Measurements from ENCODE around the gene TMEM252.

DNA sequence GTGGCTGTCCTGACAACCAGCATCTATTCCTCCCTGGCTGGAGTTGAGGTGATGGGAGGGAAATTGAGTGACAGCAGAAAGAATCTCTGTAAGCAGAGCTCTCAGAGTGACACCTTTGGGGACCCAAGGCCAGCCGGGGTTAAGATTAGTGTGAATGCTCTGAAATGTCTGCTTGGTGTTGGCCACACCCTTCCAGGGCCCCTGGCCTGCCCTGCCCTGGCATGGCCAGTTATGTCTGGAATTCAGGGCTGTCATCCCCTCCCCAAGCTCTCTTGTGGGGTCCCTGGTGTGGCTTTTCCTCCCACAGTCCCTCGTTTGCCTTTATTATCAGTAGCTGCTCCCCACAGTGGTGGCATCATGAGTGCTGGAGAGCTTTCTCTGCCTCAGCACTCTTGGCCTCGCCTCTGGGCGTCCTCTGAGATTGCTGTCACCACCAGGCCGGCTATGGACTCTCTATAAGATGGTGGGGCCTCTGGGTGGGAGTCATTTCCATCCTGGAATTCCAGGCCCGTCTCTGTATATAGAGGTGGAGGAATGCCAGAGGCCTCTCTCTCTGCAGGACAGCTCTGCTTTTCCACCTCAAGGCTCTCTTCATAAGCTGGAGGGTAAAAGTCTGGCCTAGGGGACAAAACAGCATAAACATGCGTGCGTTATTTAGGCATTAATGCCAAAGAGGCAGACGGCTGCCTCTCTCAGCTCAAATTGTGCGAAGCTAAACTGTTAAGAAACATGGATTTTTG is 3.6 kb downstream of the TMEM252 start:
- TF ChIP-seq FOXM1 (IDR thresholded peaks at IDR 0.05; ENCODE audit: borderline replicate concordance) (no peak), LEF1 (IDR thresholded peaks at IDR 0.05; ENCODE audit: borderline replicate concordance) (no peak), FOXK2 (IDR thresholded peaks at IDR 0.05) (no peak), SUZ12 (IDR thresholded peaks at IDR 0.05) (no peak)

Data from HEK293T (cell line).